NCI-H748 (cell line): Measurements from ENCODE around the gene PNPLA8.

Experiments used
- DNase-seq: peaks from one replicate; lab custom pipeline; 2025; ENCODE audit not compliant: unreplicated experiment; lab: John Stamatoyannopoulos, UW

PNPLA8 gene

DNA sequence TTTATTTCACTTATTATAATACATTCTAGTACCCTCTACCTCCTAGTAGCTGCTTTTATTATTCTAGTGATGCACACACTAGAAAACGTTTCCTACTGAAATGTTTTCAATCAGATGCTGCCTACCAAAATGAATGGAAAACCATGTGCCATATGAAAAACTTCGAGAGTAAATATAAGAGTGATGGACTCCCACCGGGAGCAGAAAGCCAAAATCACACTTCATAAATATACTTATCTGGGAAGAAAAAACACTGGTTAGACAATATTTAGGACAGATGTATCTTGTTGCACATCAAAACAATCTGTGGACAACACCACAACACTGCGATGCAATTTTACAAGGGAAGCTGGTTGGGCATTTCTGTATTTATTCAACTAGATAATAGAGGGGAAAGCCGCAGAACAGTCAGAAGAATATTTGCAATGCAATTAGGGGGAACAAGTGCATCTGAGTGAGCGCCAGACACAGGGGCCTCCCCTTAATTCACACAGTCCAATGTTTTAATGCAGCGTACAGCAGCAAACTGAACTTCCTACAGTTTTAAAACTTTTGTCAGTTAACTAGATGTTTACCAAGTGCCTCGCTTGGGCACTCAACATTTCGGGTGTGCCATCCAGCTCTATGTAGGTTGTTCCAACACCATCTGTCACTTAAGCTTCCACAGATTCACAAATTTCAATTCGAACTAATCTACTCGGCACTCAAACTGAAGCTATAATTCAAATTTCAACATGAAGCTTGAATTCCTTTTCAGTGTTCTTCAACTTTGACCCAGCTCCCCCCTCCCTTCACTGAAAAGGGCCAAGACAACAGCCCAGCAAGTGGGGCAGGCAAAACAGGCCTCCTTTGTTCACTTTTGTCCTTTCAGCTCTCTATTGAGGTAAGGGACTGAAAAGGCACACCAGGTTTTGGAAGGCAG, 77.1 kb downstream of the PNPLA8 start:
- DNase-seq: peak; percentile 88

DNA sequence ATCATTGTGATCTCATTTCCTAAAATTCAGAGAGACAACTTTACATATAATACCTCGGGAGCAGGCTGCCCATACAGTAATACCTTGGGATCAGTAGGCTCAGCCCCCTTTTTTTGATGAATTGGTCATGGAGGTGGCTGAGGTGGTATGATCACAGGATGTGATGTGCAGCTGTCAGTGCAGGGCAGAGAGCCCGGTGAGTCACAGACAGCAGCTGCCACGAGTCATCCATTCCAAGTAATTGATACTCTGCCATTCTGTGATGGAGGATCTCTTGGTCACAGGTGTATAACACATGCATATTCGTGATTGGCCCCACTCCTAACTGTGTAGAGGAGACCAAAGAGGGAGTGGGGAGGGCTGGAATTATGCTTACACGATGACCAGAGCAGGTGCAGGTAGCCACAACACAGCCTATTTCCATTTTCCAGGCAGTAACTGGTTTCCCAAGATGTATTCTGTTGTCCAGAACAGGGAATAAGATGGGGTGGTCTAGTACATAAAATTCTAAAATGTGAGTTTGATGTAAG, 83.8 kb downstream of the PNPLA8 start:
- peak; percentile 84 for DNase-seq

DNA sequence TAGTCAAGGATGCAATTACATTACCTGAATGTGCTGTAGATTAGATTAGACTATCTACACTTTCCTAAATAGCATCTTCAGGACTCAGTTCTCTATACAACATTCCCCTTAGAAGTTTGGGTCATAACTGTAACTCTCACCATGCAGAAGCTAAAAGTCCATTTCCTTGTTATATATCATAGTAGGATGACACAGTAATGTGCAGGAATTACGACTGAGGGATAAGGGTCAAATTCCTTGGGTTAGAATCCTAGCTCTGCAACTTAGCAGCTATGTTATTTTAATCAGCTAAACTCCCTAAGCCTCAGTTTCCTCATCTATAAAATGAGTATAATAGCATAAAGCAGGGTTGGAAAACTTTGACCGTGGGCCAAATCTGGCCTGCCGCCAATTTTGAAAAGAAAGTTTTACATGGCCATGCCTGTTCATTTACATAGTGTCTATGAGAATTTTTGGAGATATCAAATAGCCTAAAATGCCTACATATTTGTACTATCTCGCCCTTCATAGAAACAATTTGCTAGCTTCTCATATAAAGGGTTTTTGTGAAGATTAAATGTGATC, 84.5 kb downstream of the PNPLA8 start:
- DNase-seq: no peak

DNA sequence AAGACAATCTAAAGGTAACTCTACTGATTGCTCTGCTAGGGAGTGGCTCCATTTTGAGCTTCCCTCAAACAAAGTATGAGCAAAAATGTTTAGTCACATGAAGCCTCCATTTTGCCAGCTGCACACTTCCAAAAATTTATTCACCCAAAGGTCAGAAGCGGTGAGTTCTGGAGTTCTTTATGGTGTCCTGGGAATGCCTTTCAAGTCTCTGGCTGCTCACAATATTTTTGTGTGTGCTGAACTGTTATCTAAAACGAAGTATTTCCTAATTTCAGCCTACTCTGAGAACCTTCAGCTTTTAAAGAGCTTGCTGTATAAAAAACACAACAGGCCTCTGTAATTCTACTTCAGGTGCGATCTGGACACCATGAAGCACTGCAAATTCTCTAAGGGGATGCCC, 85.3 kb downstream of the PNPLA8 start:
- DNase-seq: no peak

DNA sequence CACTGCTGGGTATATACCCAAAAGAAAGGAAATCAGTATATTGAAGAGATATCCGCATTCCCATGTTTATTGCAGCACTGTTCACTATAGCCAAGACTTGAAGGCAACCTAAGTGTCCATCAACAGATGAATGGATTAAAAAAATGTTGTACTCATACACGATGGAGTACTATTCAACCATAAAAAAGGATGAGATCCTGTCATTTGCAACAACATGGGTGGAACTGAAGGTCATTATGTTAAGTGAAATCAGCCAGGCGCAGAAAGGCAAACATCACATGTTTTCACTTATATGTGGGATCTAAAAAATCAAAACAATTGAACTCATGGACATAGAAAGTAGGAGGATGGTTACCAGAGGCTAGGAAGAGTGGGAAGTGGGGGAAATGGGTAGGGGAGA, 89.0 kb downstream of the PNPLA8 start:
- no peak for DNase-seq

DNA sequence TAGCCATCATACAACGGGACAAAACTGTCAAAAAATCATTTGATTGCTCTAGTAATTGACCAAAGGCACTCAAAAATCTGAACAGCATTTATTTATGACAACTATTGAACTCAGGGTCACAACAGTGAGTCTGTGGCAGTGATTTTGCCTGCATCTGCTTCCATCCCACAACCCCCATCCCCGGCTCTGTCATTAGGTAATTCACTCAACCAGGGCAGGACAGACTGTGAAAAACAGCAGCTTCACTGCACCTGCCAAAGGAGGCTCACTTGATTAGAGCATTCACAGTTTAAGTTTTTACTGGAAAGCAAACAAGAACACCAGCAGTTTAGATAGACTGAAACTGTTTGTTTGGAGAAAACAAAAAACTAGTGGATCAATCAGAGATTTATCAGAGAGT, 91.9 kb downstream of the PNPLA8 start:
- peak; percentile 28 for DNase-seq

DNA sequence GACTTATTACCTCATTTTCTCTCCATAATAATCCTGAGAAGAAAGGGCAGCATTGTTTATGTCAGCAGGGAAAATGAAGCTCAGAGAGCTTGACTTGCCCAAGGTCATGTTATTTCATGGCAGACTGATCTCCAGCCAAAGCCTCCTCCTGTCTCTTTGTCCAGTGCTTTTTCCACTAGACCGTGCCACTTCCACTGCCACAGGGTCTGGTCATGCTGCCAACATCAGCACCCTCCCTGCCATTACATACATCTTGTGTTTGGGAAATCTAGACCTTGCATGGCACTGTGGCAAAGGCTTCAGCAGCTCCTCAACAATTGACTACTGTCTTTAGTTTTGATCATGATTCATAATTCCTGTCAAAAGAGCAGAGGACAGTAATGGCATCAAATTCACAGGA, 94.8 kb downstream of the PNPLA8 start:
- no peak for DNase-seq

DNA sequence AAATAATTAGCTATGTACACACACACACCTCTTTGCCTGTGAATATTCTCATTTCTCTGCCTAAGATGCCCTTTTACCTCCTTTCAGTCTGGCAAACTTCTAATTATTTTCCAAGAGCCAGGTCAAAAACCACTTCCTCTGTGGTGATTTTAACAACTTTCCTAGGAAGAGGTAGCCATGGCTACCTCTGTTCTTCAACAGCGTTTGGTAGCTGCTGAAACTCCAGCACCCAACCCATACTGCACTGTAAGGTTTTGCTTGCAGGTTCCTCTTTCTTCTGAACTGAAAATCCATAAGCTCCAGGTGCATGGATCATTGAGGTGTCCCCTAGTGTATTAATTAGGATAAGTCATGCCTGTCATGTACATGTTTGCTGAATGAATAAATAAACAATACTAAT, 95.3 kb downstream of the PNPLA8 start:
- DNase-seq: peak; percentile 15

DNA sequence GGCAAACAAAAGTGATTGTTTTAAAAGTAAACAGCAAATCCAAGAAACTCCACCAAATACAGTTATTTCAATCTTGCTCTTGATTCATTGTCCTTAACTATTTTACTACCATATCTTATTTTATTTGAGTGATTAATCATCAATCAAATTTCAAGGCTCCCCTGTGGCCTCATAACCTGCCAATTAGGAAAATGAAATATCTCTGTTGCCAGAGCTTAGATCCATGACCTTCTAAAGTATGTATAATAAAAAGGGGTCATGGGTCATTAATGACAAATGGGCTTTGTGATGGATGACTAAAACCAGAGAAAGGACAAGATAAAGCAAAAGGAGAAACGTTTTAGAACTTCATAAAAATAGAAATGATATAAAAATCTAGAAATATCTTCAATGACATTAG, 98.2 kb downstream of the PNPLA8 start:
- no peak for DNase-seq

DNA sequence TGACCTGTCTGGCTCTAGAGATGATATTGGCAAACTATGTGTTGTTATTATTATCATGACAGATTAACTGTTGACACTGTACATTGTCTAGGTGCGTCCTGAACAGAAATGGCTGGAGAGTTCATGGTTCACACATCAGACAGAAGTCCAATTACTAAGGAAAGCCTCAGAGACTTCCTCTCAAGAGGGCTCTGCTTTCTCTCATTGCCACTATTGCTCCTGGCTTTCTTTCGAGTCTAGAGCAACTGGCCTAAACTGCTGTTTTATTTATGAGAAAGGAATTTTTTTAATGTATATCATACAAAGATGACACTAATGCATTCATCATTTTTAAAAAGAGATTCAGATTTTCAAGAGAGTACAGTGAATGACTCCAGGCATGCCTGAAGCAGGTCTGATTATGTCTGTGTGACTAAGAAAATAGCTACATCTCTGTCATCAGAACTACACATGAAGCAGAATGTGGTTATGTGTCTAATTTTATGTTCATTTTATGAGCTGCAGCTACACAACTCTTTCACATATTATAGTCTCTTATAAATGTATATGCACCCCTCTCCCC, 100.1 kb downstream of the PNPLA8 start:
- no peak for DNase-seq

DNA sequence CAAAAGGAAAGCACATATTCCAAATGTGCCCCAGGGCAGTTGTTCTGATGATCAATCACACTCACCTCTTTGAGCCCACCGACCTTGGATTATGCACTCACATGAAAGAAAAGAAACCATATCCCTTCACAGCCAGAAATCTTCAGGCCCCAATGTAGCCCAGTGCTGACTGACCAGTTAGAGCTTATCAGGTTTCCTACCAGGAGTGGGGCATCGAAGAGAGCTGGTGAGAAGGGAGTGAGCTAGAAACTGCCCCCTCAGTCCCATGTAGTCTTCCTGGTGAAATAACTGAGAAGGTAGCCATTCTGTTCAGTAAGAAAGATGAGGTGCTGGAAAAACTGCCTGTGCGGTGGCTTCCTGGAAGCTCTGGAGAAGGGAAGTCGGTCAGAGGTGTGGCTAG, 101.9 kb downstream of the PNPLA8 start:
- DNase-seq: no peak

DNA sequence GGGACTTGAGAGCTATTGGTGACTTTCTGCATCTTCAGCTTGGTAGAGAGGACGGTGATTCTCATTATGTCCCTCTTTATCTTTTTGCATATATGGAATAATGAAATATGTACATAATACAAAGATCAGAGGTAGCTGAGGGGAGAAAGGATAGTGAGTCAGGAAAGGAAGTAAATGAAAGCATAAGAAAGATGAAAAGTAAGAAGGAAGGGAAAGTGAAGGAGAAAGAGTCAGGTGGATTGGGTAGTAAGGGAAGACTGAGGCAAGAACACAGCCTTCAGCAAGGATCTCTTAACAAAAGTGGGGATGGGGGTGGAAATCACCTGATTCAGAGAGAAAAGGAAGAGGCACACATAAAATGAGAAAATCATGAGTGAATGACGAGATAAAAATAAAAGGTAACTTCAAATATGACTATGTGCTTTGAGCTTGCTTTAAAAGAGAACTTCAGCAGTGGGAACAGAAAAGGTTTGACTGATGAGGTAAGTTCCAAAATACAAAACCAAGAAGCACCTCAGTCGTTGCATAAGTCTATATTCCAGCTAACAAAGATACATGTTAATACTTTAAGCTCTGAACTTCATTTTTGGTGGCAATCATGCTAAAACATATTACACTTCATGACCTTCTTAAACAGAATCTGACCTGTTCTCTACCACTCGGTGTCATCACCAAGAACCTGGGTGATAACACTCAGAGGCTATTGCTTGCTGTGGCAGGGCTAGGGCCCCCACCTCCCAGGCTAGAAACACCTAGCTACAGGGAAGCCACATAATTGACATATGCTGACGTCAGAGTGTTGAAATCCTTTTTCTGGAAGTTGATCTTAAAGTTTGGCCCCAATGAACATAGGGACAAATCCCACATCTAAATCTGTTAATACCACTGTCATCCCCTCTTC, 102.6 kb downstream of the PNPLA8 start:
- DNase-seq: no peak

DNA sequence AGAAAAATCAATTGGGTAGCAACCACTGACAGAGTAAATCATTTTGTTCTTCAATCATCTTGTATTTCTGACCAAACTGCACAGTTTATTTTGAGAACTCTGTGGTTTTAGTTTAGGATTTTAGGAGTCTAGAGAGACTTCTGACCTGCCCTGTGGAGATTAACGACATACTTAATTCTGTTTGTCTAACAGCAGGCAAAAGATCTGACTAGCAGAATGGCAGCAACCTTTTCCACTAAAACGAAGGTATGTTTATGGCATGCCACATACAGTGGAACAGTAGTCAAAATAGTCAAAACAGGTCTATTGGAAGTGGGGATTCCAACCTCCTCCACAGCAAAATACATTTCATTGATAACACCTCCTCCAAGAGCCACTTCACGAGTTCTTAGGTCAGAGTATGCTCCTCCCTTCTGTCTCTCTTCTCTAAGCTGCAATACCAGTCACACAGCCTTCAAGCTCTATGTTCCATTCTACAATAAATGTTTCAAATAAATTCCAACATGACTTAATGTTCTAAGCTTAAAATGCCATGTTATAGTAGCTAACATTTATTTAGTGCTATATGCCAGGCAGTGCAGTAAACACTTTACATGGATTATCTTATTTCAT, 104.1 kb downstream of the PNPLA8 start:
- DNase-seq: peak; percentile 23
